ENCODE results near the gene CYBA. TPM values are rescaled to one million over a fixed set of nuclear protein-coding genes. Genes with fewer than 3 reads are reported as not detected.

CYBA gene
- total and polyA plus RNA-seq, 9 of the 15 experiments (the other 6 are each of a cell fraction or from before 2014, with no cell fraction given): 0.34 to 683 (median 93.0) TPM

GRCh38 chr16:88688013-88688778 is 37.3 kb upstream of the CYBA start (continued):
- peak; percentile 86 for TF ChIP-seq VEZF1 (CRISPR knock-in tag; IDR thresholded peaks at IDR 0.05)
- peak; percentile 97 for TF ChIP-seq SMARCE1 (IDR thresholded peaks at IDR 0.05)
- no peak for TF ChIP-seq DIDO1 (tag; IDR thresholded peaks at IDR 0.05; ENCODE audit: low read depth)
- no peak for TF ChIP-seq PPARD (CRISPR knock-in tag; IDR thresholded peaks at IDR 0.05)
- TF ChIP-seq KDM4B (IDR thresholded peaks at IDR 0.05; ENCODE audit: borderline replicate concordance in 2 of 2, low read depth in 1 of 2): 0 out of 4 replicates have a peak, but pooled peaks of 1 of the 2 experiments have one; percentile 21
- TF ChIP-seq GABPB2 (CRISPR knock-in tag; conservative IDR thresholded peaks at IDR 0.05): no peak
- no peak for TF ChIP-seq RERE (CRISPR knock-in tag; IDR thresholded peaks at IDR 0.05; ENCODE audit: borderline replicate concordance)
- no peak for TF ChIP-seq ZNF583 (CRISPR knock-in tag; IDR thresholded peaks at IDR 0.05)
- peak; percentile 73; the same call in 1 of the 2 replicates for TF ChIP-seq CBX5 (IDR thresholded peaks at IDR 0.05; ENCODE audit: borderline replicate concordance, low read depth)
- peak; percentile 24; the same call in 1 of the 2 replicates for TF ChIP-seq ZNF263 (CRISPR knock-in tag; IDR thresholded peaks at IDR 0.05; ENCODE audit: borderline replicate concordance)
- no peak for TF ChIP-seq E2F5 (CRISPR knock-in tag; IDR thresholded peaks at IDR 0.05)
- no peak for TF ChIP-seq TGIF2 (CRISPR knock-in tag; IDR thresholded peaks at IDR 0.05)
- TF ChIP-seq HDGF (IDR thresholded peaks at IDR 0.05): no peak
- no peak for TF ChIP-seq SIN3A (IDR thresholded peaks at IDR 0.05; ENCODE audit: borderline replicate concordance in 2 of 2, control insufficient read depth in 1 of 2, low read depth in 2 of 2, low read length in 2 of 2)
- no peak for TF ChIP-seq GTF2A2 (tag; IDR thresholded peaks at IDR 0.05)
- no peak for TF ChIP-seq HSF4 (CRISPR knock-in tag; IDR thresholded peaks at IDR 0.05; ENCODE audit: borderline replicate concordance)
- TF ChIP-seq PHF8 (IDR thresholded peaks at IDR 0.05; ENCODE audit: borderline replicate concordance, low read length): no peak
- no peak for TF ChIP-seq ZBTB33 (CRISPR knock-in tag; IDR thresholded peaks at IDR 0.05)
